Right renal pelvis (tissue), 4 donors: Measurements from ENCODE around the gene TUBGCP3. TPM values are rescaled to one million over a fixed set of nuclear protein-coding genes. Genes with fewer than 3 reads are reported as not detected.

Experiments
- DNase-seq, 4 donors: peaks; one replicate each; pipeline ENCODE4 v3.0.0-alpha.2; 2013; ENCODE audit warnings: low read depth in 4 of 4, low spot score in 3 of 4, missing footprints in 1 of 4
- polyA plus RNA-seq, 4 donors: library from polyadenylated mRNA; unstranded; fragments of 120-200 nt; gene quantifications; one replicate each; pipeline ENCODE4 v1.2.1, GENCODE V29; 2013; ENCODE audit not compliant: insufficient read length in 4 of 4

TUBGCP3 gene
- polyA plus RNA-seq, 4 donors = 29.4 to 34.7 (median 33.5) TPM

GRCh38 chr13:112616586-112617362 lies 28.8 kb upstream of the TUBGCP3 start:
- DNase-seq = no peak

GRCh38 chr13:112615391-112615790 lies 27.4 kb upstream of the TUBGCP3 start:
- DNase-seq = no peak

- no peak for DNase-seq
Measured at GRCh38 chr13:112614835-112615234, 26.9 kb upstream of the TUBGCP3 start.

- DNase-seq = no peak
Measured at GRCh38 chr13:112608212-112608611, 20.3 kb upstream of the TUBGCP3 start.

- DNase-seq = peak; percentile 79 to 85 (median 80)
Measured at GRCh38 chr13:112606109-112607001, 18.4 kb upstream of the TUBGCP3 start.

- no peak for DNase-seq
Measured at GRCh38 chr13:112605531-112605990, 17.6 kb upstream of the TUBGCP3 start.

GRCh38 chr13:112603641-112604225 lies 15.8 kb upstream of the TUBGCP3 start:
- DNase-seq = no peak

- no peak for DNase-seq
Measured at GRCh38 chr13:112602189-112602588, 14.2 kb upstream of the TUBGCP3 start.

GRCh38 chr13:112601371-112601770 lies 13.4 kb upstream of the TUBGCP3 start:
- DNase-seq = no peak

- DNase-seq = no peak
Measured at GRCh38 chr13:112596235-112596634, 8.3 kb upstream of the TUBGCP3 start.

- DNase-seq = no peak
Measured at GRCh38 chr13:112592647-112593046, 4.7 kb upstream of the TUBGCP3 start.

GRCh38 chr13:112592181-112592580 lies 4.2 kb upstream of the TUBGCP3 start:
- no peak for DNase-seq

GRCh38 chr13:112588490-112589297 lies 741 bp upstream of the TUBGCP3 start:
- DNase-seq = no peak

- DNase-seq = peak in 3 of 4 donors; percentile 44 to 55 (median 50)
Measured at GRCh38 chr13:112587212-112587763, 665 bp downstream of the TUBGCP3 start.

- no peak for DNase-seq
Measured at GRCh38 chr13:112586334-112586960, 1.5 kb downstream of the TUBGCP3 start.

GRCh38 chr13:112583592-112584277 lies 4.2 kb downstream of the TUBGCP3 start:
- DNase-seq = no peak

- DNase-seq = no peak
Measured at GRCh38 chr13:112582263-112582662, 5.7 kb downstream of the TUBGCP3 start.

GRCh38 chr13:112580912-112581311 lies 7.0 kb downstream of the TUBGCP3 start:
- DNase-seq = no peak

GRCh38 chr13:112580211-112580610 lies 7.7 kb downstream of the TUBGCP3 start:
- no peak for DNase-seq
